Brain microvascular endothelial cell (primary cell): ENCODE results near the gene ZNF511.

Experiments
- DNase-seq: peaks from one replicate; pipeline ENCODE4 v3.0.0-alpha.2; 2020
- H3K27ac ChIP-seq: fragments of 250-450 bp; sonication (Bioruptor Pico); 2 replicates; pipeline ENCODE4 v1.5.1; 2020; ENCODE audit warnings: mild to moderate bottlenecking, moderate library complexity
- H3K27me3 ChIP-seq: fragments of 250-450 bp; sonication (Bioruptor Pico); replicated peaks from 2 replicates; pipeline ENCODE4 v1.5.1; 2020; ENCODE audit warnings: mild to moderate bottlenecking
- H3K36me3 ChIP-seq: fragments of 250-450 bp; sonication (Bioruptor Pico); replicated peaks from 2 replicates; pipeline ENCODE4 v1.5.1; 2020; ENCODE audit warnings: mild to moderate bottlenecking
- H3K4me3 ChIP-seq: 2 replicates; pipeline ENCODE4 v1.5.1; 2011; ENCODE audit warnings: low read depth, mild to moderate bottlenecking, control low read depth, low read length, moderate library complexity
- CTCF ChIP-seq: IDR thresholded peaks from 2 replicates; pipeline ENCODE4 v1.5.1; 2011; ENCODE audit warnings: low read depth, mild to moderate bottlenecking, moderate library complexity, low read length, control low read depth, inconsistent platforms; ENCODE audit errors: missing control alignments
- in situ Hi-C: cut with HindIII; loops from 2 replicates; pipeline ENCODE4 v1.10.0; 2017; ENCODE audit warnings: low sequenced_read_pairs, low pct_ligation_motif_present

ZNF511 gene

GRCh38 chr10:133359554-133359971, 50.8 kb downstream of the ZNF511 start:
- Histone ChIP-seq H3K4me3 (no peak overlapping the region), H3K36me3 (peaks cover 22% of the 10 kb centered on the region), H3K27me3 (no peaks in the 10 kb centered on the region), H3K27ac (no peak overlapping the region)
- in situ Hi-C loops: no loop called here
- TF ChIP-seq CTCF: no peak
- no peak for DNase-seq

GRCh38 chr10:133359972-133360610, 51.4 kb downstream of the ZNF511 start:
- DNase-seq: no peak
- in situ Hi-C loops: no loop called here
- Histone ChIP-seq H3K36me3 (peaks cover 27% of the 10 kb centered on the region), H3K4me3 (no peak overlapping the region), H3K27me3 (no peaks in the 10 kb centered on the region), H3K27ac (no peak overlapping the region)
- TF ChIP-seq CTCF: no peak

GRCh38 chr10:133361227-133361626, 52.5 kb downstream of the ZNF511 start:
- in situ Hi-C loops: no loop called here
- DNase-seq: no peak
- no peaks in the 10 kb centered on the region for H3K27me3 ChIP-seq
- TF ChIP-seq CTCF: no peak
- no peak overlapping the region for H3K4me3 ChIP-seq
- peaks cover 33% of the 10 kb centered on the region for H3K36me3 ChIP-seq
- no peak overlapping the region for H3K27ac ChIP-seq

- no peak for TF ChIP-seq CTCF
- H3K27me3 ChIP-seq: no peaks in the 10 kb centered on the region
- no peak overlapping the region for H3K27ac ChIP-seq
- peaks cover 37% of the 10 kb centered on the region for H3K36me3 ChIP-seq
- in situ Hi-C loops: no loop called here
- no peak for DNase-seq
- no peak overlapping the region for H3K4me3 ChIP-seq
These were observed 53.2 kb downstream of the ZNF511 start for GRCh38 chr10:133361773-133362441.
